ENCODE measurements around the gene FLT4.

Gene FLT4

DNA sequence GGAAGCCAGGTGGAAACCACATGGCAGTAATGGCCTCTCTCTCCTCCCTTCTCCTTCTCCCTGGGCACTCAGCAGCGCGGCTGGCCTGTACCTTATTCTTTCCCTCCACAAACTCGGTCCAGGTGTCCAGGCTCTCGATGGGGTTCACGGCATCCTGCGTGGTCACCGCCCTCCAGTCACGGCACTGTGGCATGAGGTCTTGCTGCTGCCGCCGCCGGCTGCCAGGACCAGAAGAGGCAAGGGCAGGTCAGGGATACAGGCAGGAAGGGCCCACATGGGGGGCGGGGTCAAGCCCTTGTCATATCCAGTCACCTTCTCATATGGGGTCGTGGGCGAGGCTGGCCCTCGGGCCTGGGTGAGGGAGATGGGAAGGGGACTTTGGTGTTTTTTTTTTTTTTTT, 25.6 kb downstream of the FLT4 start:
- no peaks in the 10 kb centered on the region for H3K27me3 ChIP-seq (replicated peaks)
- no peaks in the 10 kb centered on the region for H3K36me3 ChIP-seq (replicated peaks)
- DNase-seq: no peak
- H3K27ac ChIP-seq: no peak overlapping the region
- H3K4me3 ChIP-seq (ENCODE audit: low read depth, low read length): no peak overlapping the region
- in situ Hi-C loops (cut with HindIII; ENCODE audit: low pct_ligation_motif_present, low sequenced_read_pairs): no loop called here
- TF ChIP-seq, protein P1, sequence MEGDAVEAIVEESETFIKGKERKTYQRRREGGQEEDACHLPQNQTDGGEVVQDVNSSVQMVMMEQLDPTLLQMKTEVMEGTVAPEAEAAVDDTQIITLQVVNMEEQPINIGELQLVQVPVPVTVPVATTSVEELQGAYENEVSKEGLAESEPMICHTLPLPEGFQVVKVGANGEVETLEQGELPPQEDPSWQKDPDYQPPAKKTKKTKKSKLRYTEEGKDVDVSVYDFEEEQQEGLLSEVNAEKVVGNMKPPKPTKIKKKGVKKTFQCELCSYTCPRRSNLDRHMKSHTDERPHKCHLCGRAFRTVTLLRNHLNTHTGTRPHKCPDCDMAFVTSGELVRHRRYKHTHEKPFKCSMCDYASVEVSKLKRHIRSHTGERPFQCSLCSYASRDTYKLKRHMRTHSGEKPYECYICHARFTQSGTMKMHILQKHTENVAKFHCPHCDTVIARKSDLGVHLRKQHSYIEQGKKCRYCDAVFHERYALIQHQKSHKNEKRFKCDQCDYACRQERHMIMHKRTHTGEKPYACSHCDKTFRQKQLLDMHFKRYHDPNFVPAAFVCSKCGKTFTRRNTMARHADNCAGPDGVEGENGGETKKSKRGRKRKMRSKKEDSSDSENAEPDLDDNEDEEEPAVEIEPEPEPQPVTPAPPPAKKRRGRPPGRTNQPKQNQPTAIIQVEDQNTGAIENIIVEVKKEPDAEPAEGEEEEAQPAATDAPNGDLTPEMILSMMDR (IDR thresholded peaks at IDR 0.05; ENCODE audit: low read depth, low read length, missing control alignments): no peak

DNA sequence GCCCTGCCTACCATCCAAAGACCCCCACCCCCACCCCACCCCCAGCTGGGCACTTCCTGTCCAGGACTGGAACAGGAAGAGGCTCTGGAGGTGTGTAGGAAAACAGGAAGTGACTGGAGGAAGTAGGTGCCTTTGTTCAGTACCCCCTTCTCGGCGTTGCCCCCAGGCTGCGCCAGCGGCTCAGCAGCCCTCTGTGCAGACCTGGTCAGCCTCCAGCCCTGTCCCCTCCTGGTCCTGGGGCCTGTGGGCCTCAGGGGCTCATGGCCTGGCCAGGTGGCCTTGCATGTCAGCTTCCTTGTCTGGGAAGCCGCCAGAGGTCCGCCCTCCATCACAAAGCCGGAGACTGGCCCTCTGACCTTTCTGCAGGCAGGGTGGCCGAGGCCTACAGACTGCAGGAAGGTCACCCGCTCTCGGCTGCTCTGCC, 26.0 kb downstream of the FLT4 start:
- no peaks in the 10 kb centered on the region for H3K27me3 ChIP-seq (replicated peaks)
- H3K4me3 ChIP-seq (ENCODE audit: low read depth, low read length): no peak overlapping the region
- no peak for DNase-seq
- H3K27ac ChIP-seq: no peak overlapping the region
- TF ChIP-seq, protein P1 (IDR thresholded peaks at IDR 0.05; ENCODE audit: low read depth, low read length, missing control alignments): no peak
- no peaks in the 10 kb centered on the region for H3K36me3 ChIP-seq (replicated peaks)
- in situ Hi-C loops (cut with HindIII; ENCODE audit: low pct_ligation_motif_present, low sequenced_read_pairs): no loop called here

- H3K36me3 ChIP-seq (replicated peaks): no peaks in the 10 kb centered on the region
- H3K4me3 ChIP-seq (ENCODE audit: low read depth, low read length): no peak overlapping the region
- in situ Hi-C loops (cut with HindIII; ENCODE audit: low pct_ligation_motif_present, low sequenced_read_pairs): no loop called here
- TF ChIP-seq, protein P1 (IDR thresholded peaks at IDR 0.05; ENCODE audit: low read depth, low read length, missing control alignments): no peak
- H3K27me3 ChIP-seq (replicated peaks): no peaks in the 10 kb centered on the region
- DNase-seq: no peak
- no peak overlapping the region for H3K27ac ChIP-seq
Observed at GRCh38 chr5:180622910-180623309, 26.5 kb downstream of the FLT4 start.

DNA sequence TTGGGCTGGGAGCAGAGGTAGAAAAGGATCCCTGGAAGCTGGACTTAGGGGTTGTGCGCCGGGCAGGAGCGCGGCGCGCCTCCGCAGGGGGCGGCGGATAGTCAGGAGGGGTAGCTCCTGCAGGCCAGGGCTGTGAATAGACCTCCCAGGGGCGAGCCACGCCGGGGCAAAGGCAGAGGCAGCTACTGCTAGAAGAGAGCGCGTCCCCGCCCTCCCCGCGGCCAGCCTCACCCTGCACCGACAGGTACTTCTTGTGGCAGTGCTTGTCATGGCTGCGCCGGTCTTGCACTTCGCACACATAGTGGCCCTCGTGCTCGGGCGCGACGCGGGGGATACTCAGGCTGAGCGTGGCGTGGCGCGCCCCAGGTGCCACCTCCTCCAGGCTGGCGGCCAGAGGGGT, 28.1 kb downstream of the FLT4 start:
- Histone ChIP-seq H3K4me3 (ENCODE audit: low read depth, low read length) (no peak overlapping the region), H3K27me3 (replicated peaks) (no peaks in the 10 kb centered on the region), H3K36me3 (replicated peaks) (no peaks in the 10 kb centered on the region), H3K27ac (no peak overlapping the region)
- no peak for DNase-seq
- TF ChIP-seq, protein P1 (IDR thresholded peaks at IDR 0.05; ENCODE audit: low read depth, low read length, missing control alignments): no peak
- in situ Hi-C loops (cut with HindIII; ENCODE audit: low pct_ligation_motif_present, low sequenced_read_pairs): no loop called here

- Histone ChIP-seq H3K4me3 (ENCODE audit: low read depth, low read length) (no peak overlapping the region), H3K27me3 (replicated peaks) (no peaks in the 10 kb centered on the region), H3K36me3 (replicated peaks) (no peaks in the 10 kb centered on the region), H3K27ac (no peak overlapping the region)
- TF ChIP-seq, protein P1 (IDR thresholded peaks at IDR 0.05; ENCODE audit: low read depth, low read length, missing control alignments): no peak
- in situ Hi-C loops (cut with HindIII; ENCODE audit: low pct_ligation_motif_present, low sequenced_read_pairs): no loop called here
- no peak for DNase-seq
Observed at GRCh38 chr5:180620014-180620413, 29.4 kb downstream of the FLT4 start.

DNA sequence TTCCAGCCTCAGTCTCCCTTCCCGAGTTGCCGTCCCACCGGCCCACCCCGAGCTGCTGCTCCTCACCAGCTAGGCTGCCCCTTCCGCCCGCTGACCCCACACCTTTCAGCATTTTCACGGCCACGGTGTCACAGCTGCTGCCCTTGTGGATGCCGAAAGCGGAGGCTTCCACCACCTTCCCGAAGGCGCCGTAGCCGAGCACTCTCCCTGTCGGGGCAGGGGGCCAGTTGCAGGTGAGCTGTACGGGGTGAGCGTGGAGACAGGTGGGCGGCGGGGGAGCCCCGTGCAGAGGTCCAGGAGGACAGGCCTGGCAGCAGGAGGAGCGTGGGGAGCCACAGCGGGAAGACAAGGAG, 29.9 kb downstream of the FLT4 start:
- Histone ChIP-seq H3K36me3 (replicated peaks) (no peaks in the 10 kb centered on the region), H3K27ac (no peak overlapping the region), H3K4me3 (ENCODE audit: low read depth, low read length) (no peak overlapping the region), H3K27me3 (replicated peaks) (no peaks in the 10 kb centered on the region)
- TF ChIP-seq, protein P1 (IDR thresholded peaks at IDR 0.05; ENCODE audit: low read depth, low read length, missing control alignments): no peak
- in situ Hi-C loops (cut with HindIII; ENCODE audit: low pct_ligation_motif_present, low sequenced_read_pairs): no loop called here
- DNase-seq: no peak
